ENCODE data around the gene HS6ST2.

Gene HS6ST2

DNA sequence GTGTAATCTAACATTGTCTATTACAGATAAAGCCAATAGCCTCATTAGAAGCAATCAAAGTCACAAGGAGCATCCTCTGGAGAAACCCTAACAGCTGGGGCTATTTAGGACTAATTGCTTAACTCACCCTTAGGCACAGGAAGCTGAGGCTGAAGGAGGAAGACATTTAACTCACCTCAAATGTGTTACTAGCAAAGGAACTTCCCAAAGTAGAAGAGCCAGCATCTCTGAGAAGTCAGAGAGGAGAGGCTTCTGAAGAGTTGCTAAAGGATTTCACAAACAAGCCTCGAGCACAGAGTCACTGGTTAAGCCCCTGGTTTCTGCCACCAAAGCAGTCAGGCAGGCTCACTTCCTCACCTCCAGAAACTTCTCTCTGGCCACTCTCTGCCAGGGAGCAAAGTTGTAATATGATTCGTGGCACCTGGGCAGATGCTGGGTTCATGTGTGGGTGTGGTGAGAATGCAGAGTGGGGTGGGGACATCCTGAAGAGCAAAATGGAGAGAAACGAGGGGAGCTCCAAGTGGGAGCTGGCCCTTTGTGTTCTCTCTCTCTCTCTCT lies 201.3 kb downstream of the HS6ST2 start:
- H3K9me3 ChIP-seq (ENCODE audit: control insufficient read depth, insufficient read depth, low read length) = no peaks in the 10 kb centered on the region
- H4K20me1 ChIP-seq (ENCODE audit: control insufficient read depth, insufficient read depth, low read depth, low read length) = no peaks in the 10 kb centered on the region
- no peak overlapping the region for H3K4me2 ChIP-seq (ENCODE audit: low read length)
- H3F3A ChIP-seq (ENCODE audit: control insufficient read depth, insufficient read depth) = no peaks in the 10 kb centered on the region
- H3K4me1 ChIP-seq (ENCODE audit: control insufficient read depth, low read length) = no peaks in the 10 kb centered on the region
- H3K79me2 ChIP-seq (ENCODE audit: control insufficient read depth, low read length) = no peaks in the 10 kb centered on the region
- no peaks in the 10 kb centered on the region for H3K27me3 ChIP-seq (ENCODE audit: control insufficient read depth, low read length)
- no peaks in the 10 kb centered on the region for H3K36me3 ChIP-seq (ENCODE audit: control insufficient read depth, low read length)
- no peak for TF ChIP-seq EZH2phosphoT487 (IDR thresholded peaks at IDR 0.05; ENCODE audit: borderline replicate concordance, low read length)
- H3K27ac ChIP-seq (ENCODE audit: low read depth, low read length) = no peak overlapping the region
- no peaks in the 10 kb centered on the region for H3K9me2 ChIP-seq (replicated peaks; ENCODE audit: control insufficient read depth, low read length)
- no peak overlapping the region for H3K4me3 ChIP-seq (ENCODE audit: low read length)

DNA sequence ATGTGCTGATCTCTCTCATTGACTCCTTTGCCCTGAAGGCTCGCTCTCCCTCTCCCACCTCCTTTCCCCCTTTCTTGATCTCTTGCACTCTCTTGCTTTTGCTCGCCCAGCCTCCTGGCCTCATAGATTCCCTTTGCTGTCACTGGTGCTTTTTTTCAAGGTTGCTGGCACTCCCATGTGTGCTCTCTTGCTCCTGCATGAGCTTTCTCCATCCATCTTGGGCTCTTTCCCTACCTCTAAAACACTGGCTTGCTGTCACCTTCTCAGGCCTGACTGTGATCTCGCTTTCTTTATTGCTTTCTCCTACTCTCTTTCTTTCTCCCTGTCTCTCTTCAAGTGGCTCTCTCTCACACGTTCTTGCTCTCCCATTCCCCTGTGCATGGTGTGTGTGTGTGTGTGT lies 202.0 kb downstream of the HS6ST2 start:
- Histone ChIP-seq H3K4me3 (ENCODE audit: low read length) (no peak overlapping the region), H3K4me1 (ENCODE audit: control insufficient read depth, low read length) (no peaks in the 10 kb centered on the region), H3K36me3 (ENCODE audit: control insufficient read depth, low read length) (no peaks in the 10 kb centered on the region), H3K27me3 (ENCODE audit: control insufficient read depth, low read length) (no peaks in the 10 kb centered on the region), H3K79me2 (ENCODE audit: control insufficient read depth, low read length) (no peaks in the 10 kb centered on the region), H3F3A (ENCODE audit: control insufficient read depth, insufficient read depth) (no peaks in the 10 kb centered on the region), H4K20me1 (ENCODE audit: control insufficient read depth, insufficient read depth, low read depth, low read length) (no peaks in the 10 kb centered on the region), H3K9me3 (ENCODE audit: control insufficient read depth, insufficient read depth, low read length) (no peaks in the 10 kb centered on the region), H3K27ac (ENCODE audit: low read depth, low read length) (no peak overlapping the region), H3K4me2 (ENCODE audit: low read length) (no peak overlapping the region), H3K9me2 (replicated peaks; ENCODE audit: control insufficient read depth, low read length) (no peaks in the 10 kb centered on the region)
- TF ChIP-seq, protein P1, sequence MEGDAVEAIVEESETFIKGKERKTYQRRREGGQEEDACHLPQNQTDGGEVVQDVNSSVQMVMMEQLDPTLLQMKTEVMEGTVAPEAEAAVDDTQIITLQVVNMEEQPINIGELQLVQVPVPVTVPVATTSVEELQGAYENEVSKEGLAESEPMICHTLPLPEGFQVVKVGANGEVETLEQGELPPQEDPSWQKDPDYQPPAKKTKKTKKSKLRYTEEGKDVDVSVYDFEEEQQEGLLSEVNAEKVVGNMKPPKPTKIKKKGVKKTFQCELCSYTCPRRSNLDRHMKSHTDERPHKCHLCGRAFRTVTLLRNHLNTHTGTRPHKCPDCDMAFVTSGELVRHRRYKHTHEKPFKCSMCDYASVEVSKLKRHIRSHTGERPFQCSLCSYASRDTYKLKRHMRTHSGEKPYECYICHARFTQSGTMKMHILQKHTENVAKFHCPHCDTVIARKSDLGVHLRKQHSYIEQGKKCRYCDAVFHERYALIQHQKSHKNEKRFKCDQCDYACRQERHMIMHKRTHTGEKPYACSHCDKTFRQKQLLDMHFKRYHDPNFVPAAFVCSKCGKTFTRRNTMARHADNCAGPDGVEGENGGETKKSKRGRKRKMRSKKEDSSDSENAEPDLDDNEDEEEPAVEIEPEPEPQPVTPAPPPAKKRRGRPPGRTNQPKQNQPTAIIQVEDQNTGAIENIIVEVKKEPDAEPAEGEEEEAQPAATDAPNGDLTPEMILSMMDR (IDR thresholded peaks at IDR 0.05; ENCODE audit: low read depth, low read length, poor library complexity, severe bottlenecking) = no peak
- TF ChIP-seq EZH2phosphoT487 (IDR thresholded peaks at IDR 0.05; ENCODE audit: borderline replicate concordance, low read length) = no peak

DNA sequence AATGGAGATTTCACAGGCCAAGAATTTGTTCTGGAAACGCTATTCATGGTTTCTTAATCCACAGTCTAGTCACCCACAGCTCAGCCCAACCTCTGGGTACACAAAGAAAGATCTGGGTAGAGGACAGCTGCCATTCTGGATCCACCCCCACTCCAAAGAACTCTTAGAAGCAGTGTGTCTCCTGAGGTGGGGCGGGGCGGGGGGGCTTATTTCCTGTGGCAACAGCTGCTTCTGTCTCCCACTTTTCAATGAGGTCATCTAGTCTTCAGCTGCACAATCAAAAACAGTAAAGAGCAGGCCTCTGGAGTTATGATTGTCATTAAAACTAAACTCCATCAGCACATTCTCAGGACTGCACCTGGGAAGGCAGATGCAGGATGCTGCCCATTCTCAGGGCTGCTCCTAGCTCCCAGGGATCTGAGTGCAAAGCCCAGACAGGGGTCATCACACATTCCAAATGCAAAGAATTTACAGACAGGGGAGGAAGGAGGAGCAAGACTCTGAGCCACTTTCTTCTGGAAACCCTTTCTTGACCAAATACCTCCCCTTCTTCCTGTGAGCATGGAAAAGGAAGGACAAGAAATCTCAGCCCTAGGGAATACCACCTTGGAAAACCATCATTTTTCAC lies 207.3 kb downstream of the HS6ST2 start:
- H3K79me2 ChIP-seq (ENCODE audit: control insufficient read depth, low read length) = no peaks in the 10 kb centered on the region
- no peak overlapping the region for H3K4me2 ChIP-seq (ENCODE audit: low read length)

More for the DNA sequence above, 207.3 kb downstream of the HS6ST2 start:
- no peak overlapping the region for H3K4me3 ChIP-seq (ENCODE audit: low read length)
- H3K27ac ChIP-seq (ENCODE audit: low read depth, low read length) = no peak overlapping the region
- no peaks in the 10 kb centered on the region for H3K9me3 ChIP-seq (ENCODE audit: control insufficient read depth, insufficient read depth, low read length)
- H3K4me1 ChIP-seq (ENCODE audit: control insufficient read depth, low read length) = no peaks in the 10 kb centered on the region
- H4K20me1 ChIP-seq (ENCODE audit: control insufficient read depth, insufficient read depth, low read depth, low read length) = no peaks in the 10 kb centered on the region
- H3K27me3 ChIP-seq (ENCODE audit: control insufficient read depth, low read length) = no peaks in the 10 kb centered on the region
- no peaks in the 10 kb centered on the region for H3K36me3 ChIP-seq (ENCODE audit: control insufficient read depth, low read length)
- no peaks in the 10 kb centered on the region for H3K9me2 ChIP-seq (replicated peaks; ENCODE audit: control insufficient read depth, low read length)
- TF ChIP-seq, protein P1 (IDR thresholded peaks at IDR 0.05; ENCODE audit: low read depth, low read length, poor library complexity, severe bottlenecking) = no peak
- no peak for TF ChIP-seq EZH2phosphoT487 (IDR thresholded peaks at IDR 0.05; ENCODE audit: borderline replicate concordance, low read length)
- no peaks in the 10 kb centered on the region for H3F3A ChIP-seq (ENCODE audit: control insufficient read depth, insufficient read depth)

All from DOHH2 (cell line).